ENCODE data around the gene CARS2. TPM values are rescaled to one million over a fixed set of nuclear protein-coding genes. Genes with fewer than 3 reads are reported as not detected.
A peak's percentile ranks its signal among the peaks of the same experiment; 100 is the strongest.

CARS2 gene
- total RNA-seq, 1 donor from 2014 or later, result 102 TPM

DNA sequence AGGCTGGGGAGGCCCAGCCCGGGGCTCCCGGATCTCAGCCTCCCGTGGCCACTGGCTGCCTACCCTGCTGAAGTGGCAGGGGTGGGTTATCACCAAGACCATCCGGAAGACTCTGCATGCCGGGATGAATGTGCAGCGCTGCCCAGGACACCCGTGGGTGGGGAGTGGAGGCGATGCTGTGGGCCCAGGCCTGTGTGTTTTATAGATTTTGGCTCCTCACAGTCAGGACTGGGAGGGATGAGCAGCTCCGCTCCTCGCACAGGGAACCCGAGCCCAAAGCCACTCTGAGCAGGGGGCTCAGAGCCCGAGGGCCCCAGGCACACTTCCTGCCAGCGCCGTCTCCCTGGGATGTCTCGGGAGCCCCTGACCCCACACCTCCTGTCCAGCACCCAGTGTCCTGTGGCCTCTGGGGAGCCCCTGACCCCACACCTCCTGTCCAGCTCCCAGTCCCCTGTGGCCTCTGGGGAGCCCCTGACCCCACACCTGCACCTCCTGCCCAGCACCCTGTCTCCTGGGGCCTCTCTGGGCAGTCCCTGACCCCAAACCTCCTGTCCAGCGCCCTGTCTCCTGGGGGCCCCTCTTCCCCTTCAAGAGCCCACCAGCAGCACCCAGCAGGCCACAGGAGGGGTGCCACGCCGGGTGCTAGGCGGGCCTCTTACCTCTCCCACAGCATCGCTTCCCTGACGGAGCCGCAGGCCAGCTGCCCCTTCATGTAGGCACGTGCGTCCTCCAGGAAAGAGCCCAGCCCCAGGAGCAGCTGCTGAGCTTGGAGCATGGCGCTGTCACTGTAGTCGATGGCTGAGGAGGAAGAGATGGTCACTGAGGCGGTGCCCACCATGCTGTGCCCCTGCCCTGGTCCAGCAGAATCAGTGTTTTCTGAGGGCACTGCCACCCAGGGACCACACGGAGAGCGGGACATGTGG lies 59.2 kb downstream of the CARS2 start:
- no peak overlapping the region for H3K27ac Mint-ChIP-seq (ENCODE audit: unreplicated experiment)
- peaks cover 13% of the 10 kb centered on the region for H3K9me3 Mint-ChIP-seq (ENCODE audit: unreplicated experiment)
- no peak overlapping the region for H3K4me3 Mint-ChIP-seq (ENCODE audit: unreplicated experiment)
- DNase-seq, result no peak
- H3K27me3 Mint-ChIP-seq (ENCODE audit: unreplicated experiment), result peaks cover 17% of the 10 kb centered on the region
- peaks cover 4% of the 10 kb centered on the region for H3K36me3 Mint-ChIP-seq (ENCODE audit: unreplicated experiment)
- TF ChIP-seq, protein P1, sequence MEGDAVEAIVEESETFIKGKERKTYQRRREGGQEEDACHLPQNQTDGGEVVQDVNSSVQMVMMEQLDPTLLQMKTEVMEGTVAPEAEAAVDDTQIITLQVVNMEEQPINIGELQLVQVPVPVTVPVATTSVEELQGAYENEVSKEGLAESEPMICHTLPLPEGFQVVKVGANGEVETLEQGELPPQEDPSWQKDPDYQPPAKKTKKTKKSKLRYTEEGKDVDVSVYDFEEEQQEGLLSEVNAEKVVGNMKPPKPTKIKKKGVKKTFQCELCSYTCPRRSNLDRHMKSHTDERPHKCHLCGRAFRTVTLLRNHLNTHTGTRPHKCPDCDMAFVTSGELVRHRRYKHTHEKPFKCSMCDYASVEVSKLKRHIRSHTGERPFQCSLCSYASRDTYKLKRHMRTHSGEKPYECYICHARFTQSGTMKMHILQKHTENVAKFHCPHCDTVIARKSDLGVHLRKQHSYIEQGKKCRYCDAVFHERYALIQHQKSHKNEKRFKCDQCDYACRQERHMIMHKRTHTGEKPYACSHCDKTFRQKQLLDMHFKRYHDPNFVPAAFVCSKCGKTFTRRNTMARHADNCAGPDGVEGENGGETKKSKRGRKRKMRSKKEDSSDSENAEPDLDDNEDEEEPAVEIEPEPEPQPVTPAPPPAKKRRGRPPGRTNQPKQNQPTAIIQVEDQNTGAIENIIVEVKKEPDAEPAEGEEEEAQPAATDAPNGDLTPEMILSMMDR (IDR thresholded peaks at IDR 0.05; ENCODE audit: partially characterized antibody, unreplicated experiment), result no peak
- H3K4me1 Mint-ChIP-seq (ENCODE audit: low read depth, unreplicated experiment), result peaks cover 36% of the 10 kb centered on the region

GRCh38 chr13:110645750-110646149 lies 60.2 kb downstream of the CARS2 start:
- H3K4me3 Mint-ChIP-seq (ENCODE audit: unreplicated experiment), result no peak overlapping the region
- H3K27me3 Mint-ChIP-seq (ENCODE audit: unreplicated experiment), result peaks cover 13% of the 10 kb centered on the region
- TF ChIP-seq, protein P1 (IDR thresholded peaks at IDR 0.05; ENCODE audit: partially characterized antibody, unreplicated experiment), result no peak
- H3K36me3 Mint-ChIP-seq (ENCODE audit: unreplicated experiment), result no peaks in the 10 kb centered on the region
- no peak for DNase-seq
- peaks cover 38% of the 10 kb centered on the region for H3K4me1 Mint-ChIP-seq (ENCODE audit: low read depth, unreplicated experiment)
- peaks cover 14% of the 10 kb centered on the region for H3K9me3 Mint-ChIP-seq (ENCODE audit: unreplicated experiment)
- peak overlapping the region; percentile 33 for H3K27ac Mint-ChIP-seq (ENCODE audit: unreplicated experiment)

GRCh38 chr13:110644892-110645521 lies 60.9 kb downstream of the CARS2 start:
- TF ChIP-seq, protein P1 (IDR thresholded peaks at IDR 0.05; ENCODE audit: partially characterized antibody, unreplicated experiment), result peak; percentile 32
- Mint-ChIP-seq H3K4me3 (ENCODE audit: unreplicated experiment) (no peak overlapping the region), H3K27ac (ENCODE audit: unreplicated experiment) (no peak overlapping the region), H3K9me3 (ENCODE audit: unreplicated experiment) (peaks cover 15% of the 10 kb centered on the region), H3K27me3 (ENCODE audit: unreplicated experiment) (peaks cover 17% of the 10 kb centered on the region), H3K36me3 (ENCODE audit: unreplicated experiment) (peaks cover under 1% of the 10 kb centered on the region), H3K4me1 (ENCODE audit: low read depth, unreplicated experiment) (peaks cover 44% of the 10 kb centered on the region)
- peak; percentile 89 for DNase-seq

DNA sequence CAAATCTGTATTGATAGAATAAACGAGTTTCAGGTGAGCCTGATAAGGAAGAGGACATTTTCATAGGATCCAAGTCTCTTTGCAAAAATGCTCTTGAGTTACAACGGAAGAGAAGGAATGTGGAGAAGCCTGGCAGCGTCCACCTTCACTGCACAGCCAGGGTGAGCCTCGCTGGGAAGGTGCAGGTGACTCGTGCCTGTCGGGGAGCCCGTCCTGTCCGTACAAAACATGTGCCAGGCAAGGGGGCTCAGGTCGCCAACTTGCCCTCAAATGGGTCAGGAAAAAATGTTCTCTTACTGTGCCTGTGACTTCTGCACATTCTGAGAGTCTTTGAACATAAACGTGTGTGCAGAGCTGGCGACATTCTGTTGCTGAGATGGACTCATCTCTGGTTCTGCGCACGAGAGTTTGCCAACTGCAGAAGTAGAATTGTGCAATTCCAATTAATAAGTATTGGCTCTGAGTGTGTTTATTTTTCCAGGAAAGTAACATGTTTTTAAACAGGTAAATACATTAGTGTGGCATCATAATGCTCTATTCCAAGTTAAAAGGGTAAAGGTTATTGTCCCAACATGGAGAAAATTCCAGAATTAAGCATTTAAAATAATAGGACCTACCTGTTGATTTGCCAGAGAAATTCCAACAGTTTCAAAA lies 62.0 kb downstream of the CARS2 start:
- peaks cover 11% of the 10 kb centered on the region for H3K36me3 Mint-ChIP-seq (ENCODE audit: unreplicated experiment)
- peaks cover 17% of the 10 kb centered on the region for H3K9me3 Mint-ChIP-seq (ENCODE audit: unreplicated experiment)
- TF ChIP-seq, protein P1 (IDR thresholded peaks at IDR 0.05; ENCODE audit: partially characterized antibody, unreplicated experiment), result no peak
- H3K4me1 Mint-ChIP-seq (ENCODE audit: low read depth, unreplicated experiment), result peaks cover 42% of the 10 kb centered on the region
- no peak overlapping the region for H3K4me3 Mint-ChIP-seq (ENCODE audit: unreplicated experiment)
- peaks cover 18% of the 10 kb centered on the region for H3K27me3 Mint-ChIP-seq (ENCODE audit: unreplicated experiment)
- H3K27ac Mint-ChIP-seq (ENCODE audit: unreplicated experiment), result peak overlapping the region; percentile 17
- DNase-seq, result no peak
